K562 (cell line): ENCODE results near the gene TTC39A. TPM values are rescaled to one million over a fixed set of nuclear protein-coding genes. Genes with fewer than 3 reads are reported as not detected.
A peak's percentile ranks its signal among the peaks of the same experiment; 100 is the strongest.

Source experiments
- ATAC-seq: fragments of 200-7000 bp; cut with Tn5 transposase; 3 replicates; pipeline ENCODE4 v1.9.1; 2020; ENCODE audit warnings: moderate library complexity
- BruUV-seq: library from RNA; stranded (reverse); fragments of 400-500 nt; replicated peaks from 2 replicates; lab custom pipeline; 2021; lab: Mats Ljungman, UMichigan
- CTCF ChIA-PET: fragments of 300-600 bp; formaldehyde crosslinking; extraction: SDS; loops from one replicate; lab custom pipeline; 2021; ENCODE audit warnings: low intra/inter-chr PET ratio; lab: Yijun Ruan, JAX
- POLR2A ChIA-PET: fragments of 300-600, 350-650 bp; sonication (Branson Sonifier 250); formaldehyde crosslinking; extraction: SDS; loops from one replicate; lab custom pipeline; 2021; ENCODE audit warnings: antibody characterized with exemption, inconsistent platforms; lab: Yijun Ruan, JAX
- DNase-seq, 4 experiments: peaks; one replicate each; pipeline versions ENCODE4 v3.0.0 to v3.0.0-alpha.2; 2011 to 2018; ENCODE audit warnings: low spot score in 3 of 4, mixed read lengths in 3 of 4; ENCODE audit errors: extremely low read depth in 1 of 4
- FAIRE-seq: peaks from 2 replicates; lab custom pipeline; 2011; peaks lifted over from hg19 to GRCh38; lab: Jason Lieb, UNC
- H2AFZ ChIP-seq: 2 replicates; pipeline ENCODE4 v1.6.0; 2011; ENCODE audit warnings: low read depth, low read length, control low read depth, inconsistent platforms
- H3K27ac ChIP-seq: fragments of 200-600 bp; 3 replicates; pipeline ENCODE4 v1.8.0; 2011; ENCODE audit warnings: low read depth, mild to moderate bottlenecking, control low read depth, inconsistent platforms, low read length, moderate library complexity, mixed read lengths; ENCODE audit errors: extremely low read depth
- H3K27me3 ChIP-seq, 2 experiments: fragments of 300-600 bp in 1 of 2; 2 replicates in 1 of 2; 3 replicates in 1 of 2; pipeline versions ENCODE4 v1.6.0 to v1.8.0; 2011; ENCODE audit warnings: inconsistent platforms in 2 of 2, low read length in 2 of 2, mild to moderate bottlenecking in 1 of 2, mixed read lengths in 1 of 2, moderate library complexity in 1 of 2; ENCODE audit not compliant: control insufficient read depth in 2 of 2, insufficient read depth in 2 of 2
- H3K36me3 ChIP-seq: fragments of 300-600 bp; 3 replicates; pipeline ENCODE4 v1.8.0; 2011; ENCODE audit warnings: mild to moderate bottlenecking, low read length, inconsistent platforms; ENCODE audit not compliant: control insufficient read depth, insufficient read depth
- H3K4me1 ChIP-seq, 2 experiments: fragments of 200-600 bp in 1 of 2; replicated peaks in 1 of 2; 2 replicates in 1 of 2; 3 replicates in 1 of 2; pipeline versions ENCODE4 v1.5.1 to v1.8.0; 2011; ENCODE audit warnings: inconsistent platforms in 2 of 2, low read length in 2 of 2, mild to moderate bottlenecking in 1 of 2, mixed read lengths in 1 of 2, moderate library complexity in 1 of 2; ENCODE audit not compliant: control insufficient read depth in 2 of 2, insufficient read depth in 2 of 2
- H3K4me2 ChIP-seq: 2 replicates; pipeline ENCODE4 v1.6.1; 2011; ENCODE audit warnings: low read length, control low read depth, inconsistent platforms, mixed read lengths; ENCODE audit not compliant: insufficient read depth
- H3K4me3 ChIP-seq: fragments of 200-600 bp; sonication (generic), shearing (Covaris generic); 2 replicates; pipeline ENCODE4 v1.5.1; 2016; ENCODE audit warnings: control low read depth, inconsistent platforms
- H3K79me2 ChIP-seq: fragments of 200-600 bp; 3 replicates; pipeline ENCODE4 v1.8.0; 2011; ENCODE audit warnings: low read length, inconsistent platforms; ENCODE audit not compliant: control insufficient read depth, insufficient read depth
- H3K9ac ChIP-seq, 2 experiments: 2 replicates each; pipeline versions ENCODE4 v1.6.0 to v1.6.1; 2011; ENCODE audit warnings: low read depth in 2 of 2, low read length in 2 of 2, control low read depth in 1 of 2, inconsistent platforms in 1 of 2, mild to moderate bottlenecking in 1 of 2, mixed read lengths in 1 of 2; ENCODE audit not compliant: insufficient read depth in 1 of 2
- H3K9me1 ChIP-seq: one replicate; pipeline ENCODE4 v1.6.0; 2011; ENCODE audit warnings: inconsistent platforms, mild to moderate bottlenecking, low read length, moderate library complexity; ENCODE audit not compliant: control insufficient read depth, insufficient read depth
- H3K9me3 ChIP-seq: replicated peaks from 2 replicates; pipeline ENCODE4 v1.5.1; 2011; ENCODE audit warnings: low read depth, low read length, inconsistent platforms; ENCODE audit not compliant: control insufficient read depth, insufficient read depth
- H4K20me1 ChIP-seq: replicated peaks from 2 replicates; pipeline ENCODE4 v1.6.1; 2011; ENCODE audit warnings: low read length, inconsistent platforms, mixed read lengths; ENCODE audit not compliant: control insufficient read depth, insufficient read depth
- GMEB1 ChIP-seq: fragments of 250-450 bp; sonication (Bioruptor Pico); IDR thresholded peaks from 2 replicates; pipeline ENCODE4 v1.4.0; 2020; ENCODE audit warnings: mild to moderate bottlenecking
- HDAC8 ChIP-seq: fragments of 450-650 bp; IDR thresholded peaks from 2 replicates; pipeline ENCODE4 v1.6.1; 2016; ENCODE audit warnings: mild to moderate bottlenecking, missing genetic modification characterization, moderate library complexity, missing compliant biosample characterization
- KLF13 ChIP-seq: fragments of 450-650 bp; IDR thresholded peaks from 2 replicates; pipeline ENCODE4 v1.6.1; 2016; ENCODE audit warnings: missing genetic modification characterization, low read depth, mild to moderate bottlenecking, missing compliant biosample characterization, moderate library complexity, borderline replicate concordance
- L3MBTL2 ChIP-seq: fragments of 450-650 bp; IDR thresholded peaks from 2 replicates; pipeline ENCODE4 v1.6.1; 2016; ENCODE audit warnings: mild to moderate bottlenecking, moderate library complexity
- MAFF ChIP-seq: IDR thresholded peaks from 2 replicates; pipeline ENCODE4 v1.6.1; 2012; ENCODE audit warnings: low read length, improper control_type of control experiment
- MAFK ChIP-seq: IDR thresholded peaks from 2 replicates; pipeline ENCODE4 v1.6.1; 2011; ENCODE audit warnings: low read length, improper control_type of control experiment
- MITF ChIP-seq: IDR thresholded peaks from 2 replicates; pipeline ENCODE4 v1.6.1; 2014; ENCODE audit warnings: antibody characterized with exemption
- MTA1 ChIP-seq: fragments of 450-650 bp; IDR thresholded peaks from 2 replicates; pipeline ENCODE4 v1.6.1; 2017; ENCODE audit warnings: borderline replicate concordance
- NFIX ChIP-seq: fragments of 250-450 bp; sonication (Bioruptor Pico); IDR thresholded peaks from 2 replicates; pipeline ENCODE4 v1.4.0; 2020; ENCODE audit warnings: low read depth, mild to moderate bottlenecking, moderate library complexity
- NFYB ChIP-seq: IDR thresholded peaks from 2 replicates; pipeline ENCODE4 v1.6.1; 2011; ENCODE audit warnings: mild to moderate bottlenecking, moderate library complexity; ENCODE audit not compliant: insufficient read length; ENCODE audit errors: extremely low read depth
- SFPQ ChIP-seq: fragments of 200-400 bp; formaldehyde crosslinking; IDR thresholded peaks from 2 replicates; pipeline ENCODE4 v1.6.1; 2017; ENCODE audit warnings: mild to moderate bottlenecking, low read depth, low read length, moderate library complexity
- SMAD3 ChIP-seq: fragments of 450-650 bp; formaldehyde crosslinking; conservative IDR thresholded peaks from 2 replicates; pipeline ENCODE4 v1.4.0; 2020; ENCODE audit warnings: mild to moderate bottlenecking
- SREBF1 ChIP-seq: fragments of 150-350 bp; IDR thresholded peaks from 2 replicates; pipeline ENCODE4 v1.6.1; 2014; ENCODE audit warnings: antibody characterized with exemption, low read depth, low read length, borderline replicate concordance
- TAL1 ChIP-seq: fragments of 450-650 bp; IDR thresholded peaks from 2 replicates; pipeline ENCODE4 v1.6.1; 2016; ENCODE audit warnings: mild to moderate bottlenecking
- TBP ChIP-seq: optimal IDR thresholded peaks from 2 replicates; pipeline ENCODE3; 2011; ENCODE audit warnings: low read depth, low read length, improper control_type of control experiment
- ZBTB17 ChIP-seq: fragments of 450-650 bp; formaldehyde crosslinking; IDR thresholded peaks from 2 replicates; pipeline ENCODE4 v1.4.0; 2020; ENCODE audit warnings: mild to moderate bottlenecking
- ZC3H4 ChIP-seq: sonication (generic); formaldehyde crosslinking; IDR thresholded peaks from 2 replicates; pipeline ENCODE4 v1.9.0; 2021; ENCODE audit warnings: missing genetic modification reagents, borderline replicate concordance
- ZNF431 ChIP-seq: sonication (generic); formaldehyde crosslinking; IDR thresholded peaks from 2 replicates; pipeline ENCODE4 v1.8.0; 2022; ENCODE audit warnings: mild to moderate bottlenecking, missing genetic modification reagents
- ZNF589 ChIP-seq: fragments of 200-800 bp; sonication (Bioruptor generic); IDR thresholded peaks from 2 replicates; pipeline ENCODE4 v1.6.1; 2016; ENCODE audit warnings: low read depth, missing genetic modification characterization, missing compliant biosample characterization
- WGBS: fragments of 100-300 bp; shearing (Covaris generic); methylation state at CpG from one replicate; pipeline ENCODE4 v1.1.6; 2016; ENCODE audit warnings: low coverage, mixed read lengths; ENCODE audit not compliant: insufficient coverage; ENCODE audit errors: missing lambda C conversion rate; 5-methylcytosine and 5-hydroxymethylcytosine counted together
- in situ Hi-C: fragments of 300-500 bp; cut with MboI; formaldehyde crosslinking; loops from 4 replicates; pipeline ENCODE4 v1.15.0; 2018; ENCODE audit warnings: inconsistent platforms, mixed read lengths
- intact Hi-C: fragments of 100-400 bp; cut with micrococcal nuclease; formaldehyde crosslinking; loops from 2 replicates; pipeline ENCODE4 v1.14.2; 2022
- polyA plus RNA-seq, 8 experiments: library from polyadenylated mRNA; depleted of rRNA in 4 of 8; stranded (reverse) in 5 of 8; unstranded in 3 of 8; fragments of >200 nt; fragmentation: Nextera tagmentation in 2 of 8; fragmentation: Illumina TruSeq in 1 of 8; extraction: Ambion mirVana in 2 of 8; extraction: Trizol in 1 of 8; gene quantifications; 2 replicates each; pipeline versions ENCODE4 v1.2.1 to v1.2.3, GENCODE V29; 2011 to 2014; ENCODE audit warnings: inconsistent platforms in 1 of 8, missing spikeins in 1 of 8
- total RNA-seq, 7 experiments: library from RNA; depleted of rRNA in 6 of 7; stranded (reverse); fragments of >200 nt in 6 of 7; fragmentation: Illumina TruSeq in 2 of 7; extraction: Trizol in 2 of 7; gene quantifications; 2 replicates each; pipeline versions ENCODE4 v1.2.1 to v1.2.3, GENCODE V29; 2011 to 2021; ENCODE audit warnings: low replicate concordance in 1 of 7

TTC39A gene
- total and polyA plus RNA-seq, 9 of the 15 experiments (the other 6 are each of a cell fraction or from before 2014, with no cell fraction given), result 0.18 to 0.82 (median 0.35) TPM

- H3K27me3 ChIP-seq, result no peaks in the 10 kb centered on the region
- no TSS peak for BruUV-seq
- in situ Hi-C loops (no loop called here), intact Hi-C loops (loop anchor here (5.0 kb wide), 2 partner anchors 63 to 428 kb away; partner anchors contain the start of gene RNF11)
- H3K4me2 ChIP-seq, result no peak overlapping the region
- FAIRE-seq, result no peak
- H3K79me2 ChIP-seq, result no peaks in the 10 kb centered on the region
- ChIA-PET CTCF (no interaction called here), POLR2A (interaction anchor here (0.6 kb wide), 1 partner anchor 28 kb away, joined by 5 read pairs; no protein-coding TSS in a partner anchor)
- H2AFZ ChIP-seq, result no peak overlapping the region
- H3K4me3 ChIP-seq, result no peak overlapping the region
- no peak overlapping the region for H3K9ac ChIP-seq
- no peaks in the 10 kb centered on the region for H3K9me1 ChIP-seq
- no peaks in the 10 kb centered on the region for H3K36me3 ChIP-seq
- H3K4me1 ChIP-seq, result peaks cover 17 to 61% of the 10 kb centered on the region in 2 experiments; a peak in 4 of 5 replicates
- ATAC-seq, result no peak
- H3K27ac ChIP-seq, result no peak overlapping the region
- 47% methylated on average over 6 of the region's 6 CpGs for WGBS
- no peak for DNase-seq
- no peaks in the 10 kb centered on the region for H3K9me3 ChIP-seq
- H4K20me1 ChIP-seq, result no peaks in the 10 kb centered on the region
- TF ChIP-seq SMAD3 (CRISPR knock-in tag) (no peak), MAFK (no peak), HDAC8 (no peak), NFYB (no peak), GMEB1 (CRISPR knock-in tag) (no peak), SFPQ (no peak), MTA1 (no peak), L3MBTL2 (no peak), NFIX (CRISPR knock-in tag) (no peak), TAL1 (no peak), KLF13 (tag) (no peak), MAFF (no peak), ZNF431 (CRISPR knock-in tag) (no peak), ZBTB17 (CRISPR knock-in tag) (peak; percentile 87), MITF (no peak), TBP (no peak), ZC3H4 (CRISPR knock-in tag) (no peak), ZNF589 (no peak), SREBF1 (no peak)
Observed at GRCh38 chr1:51299981-51300670, 30.2 kb downstream of the TTC39A start.
